Mesenchymal stem cell (in vitro differentiated cells and primary cell): Measurements from ENCODE around the gene AKAP6.

Source experiments
- DNase-seq: peaks from one replicate; pipeline ENCODE4 v3.0.0-alpha.2; 2013
- H2AFZ ChIP-seq: one replicate; pipeline ENCODE4 v1.6.1; 2013; ENCODE audit warnings: low read depth, mild to moderate bottlenecking, control low read depth, inconsistent platforms, low read length, moderate library complexity
- H2AK5ac ChIP-seq: 2 replicates; pipeline ENCODE4 v1.6.1; 2013; ENCODE audit warnings: low read length, moderate library complexity, mild to moderate bottlenecking, inconsistent platforms; ENCODE audit not compliant: severe bottlenecking
- H2BK120ac ChIP-seq: one replicate; pipeline ENCODE4 v1.6.1; 2013; ENCODE audit warnings: low read depth, mild to moderate bottlenecking, inconsistent platforms, low read length, moderate library complexity
- H2BK12ac ChIP-seq, 2 experiments: one replicate each; pipeline ENCODE4 v1.6.1; 2013; ENCODE audit warnings: inconsistent platforms in 2 of 2, low read length in 2 of 2, mild to moderate bottlenecking in 2 of 2, moderate library complexity in 2 of 2, control low read depth in 1 of 2
- H2BK15ac ChIP-seq: one replicate; pipeline ENCODE4 v1.6.1; 2013; ENCODE audit warnings: mild to moderate bottlenecking, low read depth, inconsistent platforms; ENCODE audit not compliant: poor library complexity, severe bottlenecking
- H2BK5ac ChIP-seq: 2 replicates; pipeline ENCODE4 v1.6.1; 2013; ENCODE audit warnings: low read depth, mild to moderate bottlenecking, low read length, control low read depth, inconsistent platforms; ENCODE audit not compliant: poor library complexity, severe bottlenecking
- H3K14ac ChIP-seq, 2 experiments: one replicate each; pipeline ENCODE4 v1.6.1; 2013; ENCODE audit warnings: inconsistent platforms in 2 of 2, low read length in 2 of 2, control low read depth in 1 of 2, mild to moderate bottlenecking in 1 of 2, moderate library complexity in 1 of 2
- H3K18ac ChIP-seq, 2 experiments: one replicate each; pipeline ENCODE4 v1.6.1; 2013; ENCODE audit warnings: inconsistent platforms in 2 of 2, low read length in 2 of 2, control low read depth in 1 of 2, low read depth in 1 of 2, mild to moderate bottlenecking in 1 of 2
- H3K23ac ChIP-seq, 2 experiments: one replicate each; pipeline ENCODE4 v1.6.1; 2013; ENCODE audit warnings: inconsistent platforms in 2 of 2, low read length in 2 of 2, mild to moderate bottlenecking in 2 of 2, moderate library complexity in 2 of 2, control low read depth in 1 of 2
- H3K27ac ChIP-seq: 2 replicates; pipeline ENCODE4 v1.5.1; 2013; ENCODE audit warnings: mild to moderate bottlenecking, moderate library complexity, low read length, control low read depth, inconsistent platforms; ENCODE audit not compliant: poor library complexity, severe bottlenecking
- H3K27me3 ChIP-seq, 2 experiments: 2 replicates each; pipeline versions ENCODE4 v1.6.1 to v1.7.0; 2013; ENCODE audit warnings: low read length in 2 of 2, mild to moderate bottlenecking in 2 of 2, moderate library complexity in 2 of 2, control low read depth in 1 of 2, inconsistent platforms in 1 of 2; ENCODE audit not compliant: control insufficient read depth in 1 of 2, insufficient read depth in 1 of 2
- H3K36me3 ChIP-seq, 2 experiments: 2 replicates each; pipeline versions ENCODE4 v1.6.1 to v1.7.0; 2013; ENCODE audit warnings: low read length in 2 of 2, control low read depth in 1 of 2, inconsistent platforms in 1 of 2, low read depth in 1 of 2, mild to moderate bottlenecking in 1 of 2; ENCODE audit not compliant: insufficient read depth in 2 of 2, control insufficient read depth in 1 of 2
- H3K4ac ChIP-seq, 2 experiments: one replicate each; pipeline ENCODE4 v1.6.1; 2013; ENCODE audit warnings: inconsistent platforms in 2 of 2, low read length in 2 of 2, mild to moderate bottlenecking in 2 of 2, moderate library complexity in 2 of 2, control low read depth in 1 of 2, low read depth in 1 of 2
- H3K4me1 ChIP-seq: 2 replicates; pipeline ENCODE4 v1.6.1; 2013; ENCODE audit warnings: low read depth, low read length, control low read depth; ENCODE audit not compliant: control insufficient read depth, insufficient read depth
- H3K4me2 ChIP-seq: 2 replicates; pipeline ENCODE4 v1.6.1; 2013; ENCODE audit warnings: low read length, mild to moderate bottlenecking, inconsistent platforms; ENCODE audit not compliant: poor library complexity, severe bottlenecking
- H3K4me3 ChIP-seq, 2 experiments: 2 replicates each; pipeline versions ENCODE4 v1.5.1 to v1.7.0; 2013; ENCODE audit warnings: low read length in 2 of 2, mild to moderate bottlenecking in 2 of 2, control low read depth in 1 of 2, low read depth in 1 of 2; ENCODE audit not compliant: insufficient read depth in 1 of 2
- H3K79me1 ChIP-seq: replicated peaks from 2 replicates; pipeline ENCODE4 v1.6.1; 2013; ENCODE audit warnings: mild to moderate bottlenecking, control low read depth, low read length, inconsistent platforms; ENCODE audit not compliant: poor library complexity, severe bottlenecking
- H3K9ac ChIP-seq: 2 replicates; pipeline ENCODE4 v1.7.0; 2013; ENCODE audit warnings: mild to moderate bottlenecking, low read length, moderate library complexity
- H3K9me3 ChIP-seq: 2 replicates; pipeline ENCODE4 v1.7.0; 2013; ENCODE audit warnings: mild to moderate bottlenecking, low read length; ENCODE audit not compliant: control insufficient read depth
- H4K8ac ChIP-seq: one replicate; pipeline ENCODE4 v1.6.1; 2013; ENCODE audit warnings: inconsistent platforms, mild to moderate bottlenecking, low read length, moderate library complexity
- H4K91ac ChIP-seq: one replicate; pipeline ENCODE4 v1.6.1; 2013; ENCODE audit warnings: mild to moderate bottlenecking, low read length, inconsistent platforms
- WGBS: methylation state at CpG from one replicate; pipeline ENCODE4 v1.1.7; 2013; ENCODE audit warnings: mixed read lengths; 5-methylcytosine and 5-hydroxymethylcytosine counted together

AKAP6 gene

GRCh38 chr14:32332415-32333316 is 3.6 kb downstream of the AKAP6 start:
- WGBS: 100% methylated on average over 2 of the region's 2 CpGs
- H2BK15ac ChIP-seq: no peak overlapping the region
- no peak overlapping the region for H3K27ac ChIP-seq
- no peaks in the 10 kb centered on the region for H3K27me3 ChIP-seq
- H2AFZ ChIP-seq: no peak overlapping the region
- no peak overlapping the region for H2AK5ac ChIP-seq
- no peak overlapping the region for H2BK12ac ChIP-seq
- no peaks in the 10 kb centered on the region for H3K79me1 ChIP-seq
- H4K91ac ChIP-seq: no peak overlapping the region
- H3K23ac ChIP-seq: no peak overlapping the region
- H4K8ac ChIP-seq: no peak overlapping the region
- H3K4me1 ChIP-seq: peaks cover 1% of the 10 kb centered on the region
- DNase-seq: no peak
- H3K36me3 ChIP-seq: no peaks in the 10 kb centered on the region
- H3K4me3 ChIP-seq: no peak overlapping the region
- no peak overlapping the region for H3K18ac ChIP-seq
- no peak overlapping the region for H3K9ac ChIP-seq
- H3K9me3 ChIP-seq: no peaks in the 10 kb centered on the region
- H3K4ac ChIP-seq: no peak overlapping the region
- no peak overlapping the region for H2BK120ac ChIP-seq
- no peak overlapping the region for H2BK5ac ChIP-seq
- H3K14ac ChIP-seq: no peak overlapping the region
- H3K4me2 ChIP-seq: no peak overlapping the region

- Histone ChIP-seq H2AK5ac (no peak overlapping the region), H3K4me3 (no peak overlapping the region), H4K8ac (no peak overlapping the region), H2BK15ac (no peak overlapping the region), H3K4me2 (no peak overlapping the region), H2BK12ac (no peak overlapping the region), H3K27me3 (no peaks in the 10 kb centered on the region), H3K23ac (no peak overlapping the region), H3K9ac (no peak overlapping the region), H2BK120ac (no peak overlapping the region), H4K91ac (no peak overlapping the region), H2BK5ac (no peak overlapping the region), H3K18ac (no peak overlapping the region), H3K14ac (no peak overlapping the region), H3K27ac (no peak overlapping the region), H3K4me1 (peaks cover 1% of the 10 kb centered on the region), H3K4ac (no peak overlapping the region), H3K9me3 (no peaks in the 10 kb centered on the region), H3K36me3 (no peaks in the 10 kb centered on the region), H3K79me1 (no peaks in the 10 kb centered on the region), H2AFZ (no peak overlapping the region)
- WGBS: 63% methylated on average over 1 of the region's 2 CpGs
- DNase-seq: no peak
These were observed 7.6 kb downstream of the AKAP6 start for GRCh38 chr14:32336702-32337101.

GRCh38 chr14:32337759-32338158 is 8.7 kb downstream of the AKAP6 start:
- H2BK12ac ChIP-seq: no peak overlapping the region
- no peak overlapping the region for H2BK5ac ChIP-seq
- H3K36me3 ChIP-seq: no peaks in the 10 kb centered on the region
- no peaks in the 10 kb centered on the region for H3K79me1 ChIP-seq
- no peaks in the 10 kb centered on the region for H3K9me3 ChIP-seq
- no peak overlapping the region for H2BK15ac ChIP-seq
- no peak overlapping the region for H4K8ac ChIP-seq
- no peak overlapping the region for H2AFZ ChIP-seq
- no peaks in the 10 kb centered on the region for H3K27me3 ChIP-seq
- no peak overlapping the region for H3K23ac ChIP-seq
- no peak overlapping the region for H3K18ac ChIP-seq
- H2AK5ac ChIP-seq: no peak overlapping the region
- no peak for DNase-seq
- no peak overlapping the region for H3K4me3 ChIP-seq
- H3K4me1 ChIP-seq: peaks cover 1% of the 10 kb centered on the region
- H2BK120ac ChIP-seq: no peak overlapping the region
- no peak overlapping the region for H3K9ac ChIP-seq
- H3K27ac ChIP-seq: no peak overlapping the region
- no peak overlapping the region for H4K91ac ChIP-seq
- no peak overlapping the region for H3K4me2 ChIP-seq
- no peak overlapping the region for H3K14ac ChIP-seq
- 100% methylated on average over 1 of the region's 1 CpG for WGBS
- H3K4ac ChIP-seq: no peak overlapping the region

- Histone ChIP-seq H3K36me3 (no peaks in the 10 kb centered on the region), H2BK120ac (no peak overlapping the region), H2BK12ac (no peak overlapping the region), H3K9me3 (no peaks in the 10 kb centered on the region), H3K27me3 (no peaks in the 10 kb centered on the region), H4K8ac (no peak overlapping the region), H3K79me1 (no peaks in the 10 kb centered on the region), H3K4ac (no peak overlapping the region), H3K4me3 (no peak overlapping the region), H2AFZ (no peak overlapping the region), H2BK15ac (no peak overlapping the region), H2BK5ac (no peak overlapping the region), H3K18ac (no peak overlapping the region), H3K4me1 (peaks cover 1% of the 10 kb centered on the region), H3K23ac (no peak overlapping the region), H4K91ac (no peak overlapping the region), H3K9ac (no peak overlapping the region), H3K14ac (no peak overlapping the region), H3K4me2 (no peak overlapping the region), H3K27ac (no peak overlapping the region), H2AK5ac (no peak overlapping the region)
- 83% methylated on average over 1 of the region's 1 CpG for WGBS
- DNase-seq: no peak
These were observed 10.1 kb downstream of the AKAP6 start for GRCh38 chr14:32339188-32339587.
